Measurements from ENCODE around the gene CDK2AP2. TPM values are rescaled to one million over a fixed set of nuclear protein-coding genes. Genes with fewer than 3 reads are reported as not detected.

CDK2AP2 gene
- total and polyA plus RNA-seq, 9 donors, result 7.9 to 25.4 (median 19.5) TPM

DNA sequence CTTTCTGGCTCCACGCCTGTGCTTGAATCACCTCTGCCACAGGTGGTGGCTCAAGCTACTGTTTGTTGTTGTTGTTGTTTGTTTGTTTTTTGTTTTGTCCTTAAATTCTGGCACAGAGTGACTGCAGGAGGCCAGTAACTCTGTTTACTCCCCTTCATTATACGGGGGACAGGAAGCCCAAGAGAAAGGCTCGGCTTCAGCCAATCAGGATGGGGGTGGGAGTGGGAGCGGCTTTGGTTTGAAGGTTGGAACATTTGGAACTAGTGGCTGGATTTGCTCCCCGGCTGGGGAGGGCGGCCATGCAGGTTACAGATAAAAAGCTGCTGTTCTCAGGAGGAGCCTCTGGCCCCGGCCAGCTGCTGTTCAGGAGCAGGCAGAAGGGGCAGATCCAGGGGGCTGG lies 35.0 kb upstream of the CDK2AP2 start:
- no peak overlapping the region for H3K4me3 ChIP-seq (ENCODE audit: low read length)
- WGBS (ENCODE audit: insufficient coverage), result 29% methylated on average over 2 of the region's 7 CpGs
- no peaks in the 10 kb centered on the region for H3K9me3 ChIP-seq (replicated peaks; ENCODE audit: control insufficient read depth, low read depth, low read length)
- H3K4me1 ChIP-seq (ENCODE audit: control insufficient read depth, insufficient read depth, low read length), result peaks cover 19% of the 10 kb centered on the region
- DNase-seq, result no peak
- H3K27ac ChIP-seq (ENCODE audit: low read length), result no peak overlapping the region
- H3K36me3 ChIP-seq (ENCODE audit: control insufficient read depth, insufficient read depth, low read length), result no peaks in the 10 kb centered on the region
- H3K27me3 ChIP-seq (ENCODE audit: control insufficient read depth, insufficient read depth, low read length), result no peaks in the 10 kb centered on the region

DNA sequence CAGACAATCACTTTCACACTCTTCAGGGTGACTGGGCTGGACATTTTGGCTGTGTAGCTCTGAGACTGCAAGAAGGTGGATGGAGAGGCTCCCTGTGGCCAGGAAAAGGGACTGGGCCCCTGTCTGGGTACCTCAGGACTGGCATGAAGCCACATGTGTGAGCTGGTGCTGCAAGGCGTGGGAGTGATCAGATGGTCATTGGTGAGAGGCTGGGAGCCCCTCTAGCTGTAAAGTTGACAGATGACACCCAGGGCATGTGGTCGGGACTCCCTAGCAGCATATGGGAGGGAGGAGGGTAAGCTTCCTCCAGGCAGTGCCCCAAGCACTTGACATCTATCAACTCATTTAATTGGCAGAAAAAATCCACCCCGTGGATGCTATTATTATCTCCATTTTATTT lies 34.2 kb upstream of the CDK2AP2 start:
- no peak for DNase-seq
- Histone ChIP-seq H3K4me1 (ENCODE audit: control insufficient read depth, insufficient read depth, low read length) (peaks cover 19% of the 10 kb centered on the region), H3K9me3 (replicated peaks; ENCODE audit: control insufficient read depth, low read depth, low read length) (no peaks in the 10 kb centered on the region), H3K4me3 (ENCODE audit: low read length) (no peak overlapping the region), H3K27ac (ENCODE audit: low read length) (no peak overlapping the region), H3K27me3 (ENCODE audit: control insufficient read depth, insufficient read depth, low read length) (no peaks in the 10 kb centered on the region), H3K36me3 (ENCODE audit: control insufficient read depth, insufficient read depth, low read length) (no peaks in the 10 kb centered on the region)
- WGBS (ENCODE audit: insufficient coverage), result no CpG with 5 or more reads among the region's 3 CpGs

DNA sequence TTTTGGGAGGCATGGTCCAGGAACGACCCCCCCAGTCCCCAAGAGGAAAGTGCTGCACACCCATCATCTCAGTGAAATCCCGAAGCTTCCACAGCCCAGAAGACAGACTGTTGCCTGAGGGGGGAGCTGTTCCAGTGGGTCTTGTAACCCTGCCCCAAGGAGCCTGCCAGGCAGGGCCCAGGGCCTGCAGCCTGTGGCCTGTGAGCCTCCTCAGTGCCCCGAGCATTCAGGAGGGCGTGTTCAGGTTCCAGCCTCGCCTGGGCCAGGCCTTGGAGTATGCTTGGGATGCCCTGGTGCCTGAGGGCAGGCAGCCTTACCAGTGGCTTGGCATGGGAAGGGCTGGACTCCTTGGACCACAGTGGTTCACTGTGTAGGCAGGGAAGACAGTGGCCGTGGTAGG lies 33.2 kb upstream of the CDK2AP2 start:
- no peak overlapping the region for H3K4me3 ChIP-seq (ENCODE audit: low read length)
- WGBS (ENCODE audit: insufficient coverage), result 86% methylated on average over 5 of the region's 6 CpGs
- H3K9me3 ChIP-seq (replicated peaks; ENCODE audit: control insufficient read depth, low read depth, low read length), result no peaks in the 10 kb centered on the region
- H3K27me3 ChIP-seq (ENCODE audit: control insufficient read depth, insufficient read depth, low read length), result no peaks in the 10 kb centered on the region
- H3K27ac ChIP-seq (ENCODE audit: low read length), result no peak overlapping the region
- H3K36me3 ChIP-seq (ENCODE audit: control insufficient read depth, insufficient read depth, low read length), result no peaks in the 10 kb centered on the region
- H3K4me1 ChIP-seq (ENCODE audit: control insufficient read depth, insufficient read depth, low read length), result peaks cover 14% of the 10 kb centered on the region
- DNase-seq, result no peak

GRCh38 chr11:67539550-67539949 lies 31.6 kb upstream of the CDK2AP2 start:
- Histone ChIP-seq H3K4me3 (ENCODE audit: low read length) (no peak overlapping the region), H3K9me3 (replicated peaks; ENCODE audit: control insufficient read depth, low read depth, low read length) (peaks cover 1% of the 10 kb centered on the region), H3K4me1 (ENCODE audit: control insufficient read depth, insufficient read depth, low read length) (peaks cover 3% of the 10 kb centered on the region), H3K27ac (ENCODE audit: low read length) (no peak overlapping the region), H3K27me3 (ENCODE audit: control insufficient read depth, insufficient read depth, low read length) (no peaks in the 10 kb centered on the region), H3K36me3 (ENCODE audit: control insufficient read depth, insufficient read depth, low read length) (no peaks in the 10 kb centered on the region)
- WGBS (ENCODE audit: insufficient coverage), result no CpG with 5 or more reads among the region's 4 CpGs
- DNase-seq, result no peak

DNA sequence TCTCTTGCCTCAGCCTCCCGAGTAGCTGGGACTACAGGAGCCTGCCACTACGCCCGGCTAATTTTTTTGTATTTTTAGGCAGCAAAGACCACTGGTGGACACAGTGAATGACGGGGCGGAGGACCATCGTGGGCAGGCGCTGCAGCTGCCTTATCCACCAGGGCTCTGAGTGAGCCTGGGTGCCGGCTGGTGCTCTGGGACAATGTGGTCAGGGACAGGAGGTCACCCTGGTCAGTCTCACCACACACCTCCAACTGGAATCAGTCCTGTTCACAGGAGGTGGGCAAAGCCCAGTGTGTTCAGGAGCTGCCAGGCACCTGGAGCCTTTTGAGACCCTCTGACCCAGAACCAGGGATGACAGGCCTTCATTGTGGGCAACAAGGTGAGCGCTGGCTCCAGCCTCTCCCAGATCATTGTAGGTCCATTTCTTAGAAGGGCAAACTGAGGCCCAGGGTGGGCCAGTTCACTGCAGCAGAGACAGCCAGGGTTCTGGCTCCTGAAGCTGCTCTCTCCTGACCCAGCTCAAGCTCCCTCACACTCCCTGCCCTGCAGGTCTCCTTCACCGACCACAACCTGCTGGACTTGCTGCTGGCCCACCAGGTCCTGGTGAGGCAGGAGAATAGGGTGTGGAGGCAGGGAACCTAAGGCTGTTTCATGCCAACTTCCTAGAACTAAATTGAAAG lies 31.0 kb upstream of the CDK2AP2 start:
- no peaks in the 10 kb centered on the region for H3K27me3 ChIP-seq (ENCODE audit: control insufficient read depth, insufficient read depth, low read length)
- 89% methylated on average over 10 of the region's 10 CpGs for WGBS (ENCODE audit: insufficient coverage)
- H3K4me3 ChIP-seq (ENCODE audit: low read length), result no peak overlapping the region
- no peaks in the 10 kb centered on the region for H3K36me3 ChIP-seq (ENCODE audit: control insufficient read depth, insufficient read depth, low read length)
- no peaks in the 10 kb centered on the region for H3K4me1 ChIP-seq (ENCODE audit: control insufficient read depth, insufficient read depth, low read length)
- no peak overlapping the region for H3K27ac ChIP-seq (ENCODE audit: low read length)
- no peak for DNase-seq
- H3K9me3 ChIP-seq (replicated peaks; ENCODE audit: control insufficient read depth, low read depth, low read length), result peaks cover 4% of the 10 kb centered on the region

DNA sequence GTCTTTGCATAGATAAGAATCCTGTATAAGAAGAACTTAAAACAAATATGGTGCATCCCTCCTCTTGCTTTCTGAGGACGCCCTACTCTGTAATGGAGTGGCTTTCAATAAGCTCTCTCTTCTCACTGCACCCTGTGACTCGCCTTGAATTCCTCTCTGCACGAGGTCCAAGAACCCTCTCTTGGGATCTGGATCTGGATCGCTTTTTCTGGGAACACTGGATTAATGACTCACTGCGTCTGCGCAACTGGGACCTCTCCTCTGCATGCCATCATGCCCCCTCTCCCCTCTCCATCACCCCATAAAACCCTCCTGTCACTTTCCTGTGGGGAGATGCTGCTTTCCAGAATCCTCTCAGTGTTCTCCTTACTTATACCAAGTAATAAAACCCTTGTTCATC lies 30.3 kb upstream of the CDK2AP2 start:
- H3K9me3 ChIP-seq (replicated peaks; ENCODE audit: control insufficient read depth, low read depth, low read length), result peaks cover 8% of the 10 kb centered on the region
- H3K27me3 ChIP-seq (ENCODE audit: control insufficient read depth, insufficient read depth, low read length), result no peaks in the 10 kb centered on the region
- no peak overlapping the region for H3K27ac ChIP-seq (ENCODE audit: low read length)
- no peaks in the 10 kb centered on the region for H3K36me3 ChIP-seq (ENCODE audit: control insufficient read depth, insufficient read depth, low read length)
- no peaks in the 10 kb centered on the region for H3K4me1 ChIP-seq (ENCODE audit: control insufficient read depth, insufficient read depth, low read length)
- 58% methylated on average over 6 of the region's 6 CpGs for WGBS (ENCODE audit: insufficient coverage)
- H3K4me3 ChIP-seq (ENCODE audit: low read length), result no peak overlapping the region
- peak; percentile 36 for DNase-seq

DNA sequence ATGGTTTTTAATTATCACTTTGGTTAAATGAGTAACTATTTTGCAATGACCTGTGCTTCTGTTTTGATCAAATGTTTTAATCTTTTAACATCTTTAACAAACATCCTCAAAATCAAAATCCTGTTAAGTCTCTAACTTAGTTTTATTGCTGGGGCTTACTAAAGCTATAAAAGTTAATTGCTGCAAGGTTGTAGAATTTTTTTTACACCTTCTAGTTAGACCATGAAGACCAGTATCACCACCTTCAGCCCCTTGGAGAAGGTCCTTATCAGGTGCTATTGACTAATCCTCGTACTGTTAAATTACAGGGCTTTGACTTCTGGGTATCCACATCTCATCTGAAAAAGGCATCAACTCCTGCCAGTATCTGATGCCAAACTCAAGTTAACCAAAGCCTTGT lies 27.6 kb upstream of the CDK2AP2 start:
- no peak for DNase-seq
- Histone ChIP-seq H3K27me3 (ENCODE audit: control insufficient read depth, insufficient read depth, low read length) (no peaks in the 10 kb centered on the region), H3K27ac (ENCODE audit: low read length) (no peak overlapping the region), H3K4me3 (ENCODE audit: low read length) (no peak overlapping the region), H3K36me3 (ENCODE audit: control insufficient read depth, insufficient read depth, low read length) (no peaks in the 10 kb centered on the region), H3K4me1 (ENCODE audit: control insufficient read depth, insufficient read depth, low read length) (no peaks in the 10 kb centered on the region), H3K9me3 (replicated peaks; ENCODE audit: control insufficient read depth, low read depth, low read length) (peaks cover 13% of the 10 kb centered on the region)
- no CpG with 5 or more reads among the region's 1 CpG for WGBS (ENCODE audit: insufficient coverage)

GRCh38 chr11:67534070-67534679 lies 26.2 kb upstream of the CDK2AP2 start:
- no peak overlapping the region for H3K4me3 ChIP-seq (ENCODE audit: low read length)
- H3K9me3 ChIP-seq (replicated peaks; ENCODE audit: control insufficient read depth, low read depth, low read length), result peaks cover 13% of the 10 kb centered on the region
- H3K27me3 ChIP-seq (ENCODE audit: control insufficient read depth, insufficient read depth, low read length), result peaks cover 4% of the 10 kb centered on the region
- H3K4me1 ChIP-seq (ENCODE audit: control insufficient read depth, insufficient read depth, low read length), result no peaks in the 10 kb centered on the region
- H3K36me3 ChIP-seq (ENCODE audit: control insufficient read depth, insufficient read depth, low read length), result no peaks in the 10 kb centered on the region
- no peak for DNase-seq
- 80% methylated on average over 1 of the region's 4 CpGs for WGBS (ENCODE audit: insufficient coverage)
- no peak overlapping the region for H3K27ac ChIP-seq (ENCODE audit: low read length)

DNA sequence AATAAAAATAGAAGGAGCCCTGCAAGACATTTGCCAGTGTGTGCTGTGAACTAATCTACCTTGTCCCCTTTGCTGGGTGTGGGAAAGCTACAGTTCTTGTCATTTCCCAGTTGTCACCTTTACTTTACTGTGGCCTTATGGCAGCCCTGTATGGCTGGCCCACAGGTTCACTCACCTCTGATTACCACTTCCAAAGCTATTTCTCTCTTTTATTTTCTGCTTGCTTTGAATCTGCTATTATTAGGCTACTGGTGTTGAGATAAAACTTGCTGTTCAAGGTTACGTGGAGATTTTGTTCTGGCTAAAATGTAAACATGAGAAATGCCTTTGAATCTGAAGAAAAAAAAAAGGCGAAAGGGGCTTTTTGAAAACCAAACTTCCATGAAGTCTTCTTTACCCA lies 24.9 kb upstream of the CDK2AP2 start:
- Histone ChIP-seq H3K4me1 (ENCODE audit: control insufficient read depth, insufficient read depth, low read length) (no peaks in the 10 kb centered on the region), H3K9me3 (replicated peaks; ENCODE audit: control insufficient read depth, low read depth, low read length) (peaks cover 13% of the 10 kb centered on the region), H3K36me3 (ENCODE audit: control insufficient read depth, insufficient read depth, low read length) (no peaks in the 10 kb centered on the region), H3K27me3 (ENCODE audit: control insufficient read depth, insufficient read depth, low read length) (peaks cover 4% of the 10 kb centered on the region), H3K27ac (ENCODE audit: low read length) (no peak overlapping the region), H3K4me3 (ENCODE audit: low read length) (no peak overlapping the region)
- no CpG with 5 or more reads among the region's 2 CpGs for WGBS (ENCODE audit: insufficient coverage)
- no peak for DNase-seq

DNA sequence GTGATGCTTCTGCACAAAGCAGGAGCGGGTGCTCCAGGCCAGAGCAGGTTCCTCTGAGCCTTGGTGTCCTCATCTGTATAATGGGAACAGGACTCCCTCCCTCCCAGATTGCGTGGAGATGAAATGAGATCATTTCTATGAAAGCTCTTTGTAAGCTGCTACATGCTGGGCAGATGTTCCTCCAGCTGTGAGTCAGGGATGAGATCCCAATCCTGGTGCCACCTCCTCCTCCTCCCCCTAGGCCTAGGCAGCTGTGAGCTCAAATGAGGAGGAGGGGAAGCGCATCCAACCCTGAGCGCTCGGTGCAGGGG lies 22.3 kb upstream of the CDK2AP2 start:
- Histone ChIP-seq H3K4me3 (ENCODE audit: low read length) (no peak overlapping the region), H3K36me3 (ENCODE audit: control insufficient read depth, insufficient read depth, low read length) (no peaks in the 10 kb centered on the region), H3K27me3 (ENCODE audit: control insufficient read depth, insufficient read depth, low read length) (peaks cover 4% of the 10 kb centered on the region), H3K9me3 (replicated peaks; ENCODE audit: control insufficient read depth, low read depth, low read length) (peaks cover 13% of the 10 kb centered on the region), H3K4me1 (ENCODE audit: control insufficient read depth, insufficient read depth, low read length) (no peaks in the 10 kb centered on the region), H3K27ac (ENCODE audit: low read length) (no peak overlapping the region)
- no peak for DNase-seq
- 75% methylated on average over 2 of the region's 5 CpGs for WGBS (ENCODE audit: insufficient coverage)

DNA sequence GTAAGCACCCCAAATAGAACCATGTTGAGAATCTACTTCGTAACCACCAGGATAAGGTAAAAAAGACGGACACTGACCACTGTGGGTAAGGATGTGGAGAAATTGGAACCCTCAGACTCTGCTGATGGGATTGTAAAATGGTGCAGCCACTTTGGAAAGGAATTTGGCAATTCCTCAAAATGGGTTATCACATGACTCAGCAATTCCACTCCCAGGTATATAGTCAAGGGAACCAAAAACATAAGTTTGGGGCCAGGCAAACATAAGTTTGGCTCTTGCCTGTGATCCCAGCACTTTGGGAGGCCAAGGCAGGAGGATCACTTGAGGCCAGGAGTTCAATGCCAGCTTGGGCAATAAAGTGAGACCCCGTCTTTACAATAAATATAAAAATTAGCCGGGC lies 20.4 kb upstream of the CDK2AP2 start:
- Histone ChIP-seq H3K4me3 (ENCODE audit: low read length) (no peak overlapping the region), H3K4me1 (ENCODE audit: control insufficient read depth, insufficient read depth, low read length) (peaks cover 5% of the 10 kb centered on the region), H3K9me3 (replicated peaks; ENCODE audit: control insufficient read depth, low read depth, low read length) (peaks cover 5% of the 10 kb centered on the region), H3K27me3 (ENCODE audit: control insufficient read depth, insufficient read depth, low read length) (peaks cover 6% of the 10 kb centered on the region), H3K27ac (ENCODE audit: low read length) (no peak overlapping the region), H3K36me3 (ENCODE audit: control insufficient read depth, insufficient read depth, low read length) (no peaks in the 10 kb centered on the region)
- no peak for DNase-seq
- WGBS (ENCODE audit: insufficient coverage), result no CpG with 5 or more reads among the region's 4 CpGs
